Fibroblast of the aortic adventitia (primary cell): ENCODE data around the gene RBCK1. TPM values are rescaled to one million over a fixed set of nuclear protein-coding genes. Genes with fewer than 3 reads are reported as not detected.
"Not testable (repeated sequence)": the region's sequence is repeated elsewhere in the genome, so short reads cannot be mapped to it uniquely, and the experiment has no call there.

Experiments used
- DNase-seq: peaks from one replicate; pipeline ENCODE4 v3.0.0-alpha.2; 2010; ENCODE audit warnings: low read depth
- H3K4me3 ChIP-seq: 2 replicates; pipeline ENCODE4 v1.5.1; 2011; ENCODE audit warnings: low read depth, mild to moderate bottlenecking, control low read depth, low read length, moderate library complexity
- total RNA-seq: library from RNA; depleted of rRNA; stranded (reverse); fragments of >200 nt; gene quantifications from 2 replicates; pipeline ENCODE4 v1.2.3, GENCODE V29; 2012; ENCODE audit warnings: low replicate concordance
- TF ChIP-seq, protein P1 (sequence below): IDR thresholded peaks from 2 replicates; pipeline ENCODE4 v1.5.1; 2011; ENCODE audit warnings: mild to moderate bottlenecking, low read length, control low read depth, inconsistent platforms; ENCODE audit not compliant: insufficient read depth

The RBCK1 gene
- total RNA-seq, 1 donor: 60.7 TPM

DNA sequence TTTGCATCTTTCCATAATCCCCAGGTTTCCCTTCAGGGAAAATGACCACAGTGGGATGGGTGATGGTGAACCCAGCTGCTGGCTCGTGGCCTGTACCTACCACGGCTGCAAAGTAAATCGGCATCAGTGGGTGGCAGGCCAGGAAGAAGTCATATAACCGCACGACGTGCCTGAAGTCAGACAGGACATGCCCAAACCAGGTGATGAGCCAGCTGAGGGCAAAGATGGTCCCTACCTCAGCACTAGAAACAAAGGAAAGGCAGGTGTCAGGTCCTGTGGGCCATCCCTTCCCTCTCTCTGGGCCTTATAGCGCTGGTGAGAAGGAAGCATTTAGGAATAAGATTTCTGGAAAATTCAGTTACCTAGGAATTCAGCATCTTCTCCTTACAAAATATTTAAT, 32.0 kb downstream of the RBCK1 start:
- DNase-seq: no peak
- H3K4me3 ChIP-seq: no peak overlapping the region

GRCh38 chr20:440636-441035, 32.5 kb downstream of the RBCK1 start:
- no peak for DNase-seq
- H3K4me3 ChIP-seq: no peak overlapping the region
- TF ChIP-seq, protein P1, sequence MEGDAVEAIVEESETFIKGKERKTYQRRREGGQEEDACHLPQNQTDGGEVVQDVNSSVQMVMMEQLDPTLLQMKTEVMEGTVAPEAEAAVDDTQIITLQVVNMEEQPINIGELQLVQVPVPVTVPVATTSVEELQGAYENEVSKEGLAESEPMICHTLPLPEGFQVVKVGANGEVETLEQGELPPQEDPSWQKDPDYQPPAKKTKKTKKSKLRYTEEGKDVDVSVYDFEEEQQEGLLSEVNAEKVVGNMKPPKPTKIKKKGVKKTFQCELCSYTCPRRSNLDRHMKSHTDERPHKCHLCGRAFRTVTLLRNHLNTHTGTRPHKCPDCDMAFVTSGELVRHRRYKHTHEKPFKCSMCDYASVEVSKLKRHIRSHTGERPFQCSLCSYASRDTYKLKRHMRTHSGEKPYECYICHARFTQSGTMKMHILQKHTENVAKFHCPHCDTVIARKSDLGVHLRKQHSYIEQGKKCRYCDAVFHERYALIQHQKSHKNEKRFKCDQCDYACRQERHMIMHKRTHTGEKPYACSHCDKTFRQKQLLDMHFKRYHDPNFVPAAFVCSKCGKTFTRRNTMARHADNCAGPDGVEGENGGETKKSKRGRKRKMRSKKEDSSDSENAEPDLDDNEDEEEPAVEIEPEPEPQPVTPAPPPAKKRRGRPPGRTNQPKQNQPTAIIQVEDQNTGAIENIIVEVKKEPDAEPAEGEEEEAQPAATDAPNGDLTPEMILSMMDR: no peak

More for the DNA sequence above, 32.0 kb downstream of the RBCK1 start:
- TF ChIP-seq, protein P1: no peak

- no peak for DNase-seq
- TF ChIP-seq, protein P1: no peak
- no peak overlapping the region for H3K4me3 ChIP-seq
Observed at GRCh38 chr20:443223-443775, 35.2 kb downstream of the RBCK1 start.

DNA sequence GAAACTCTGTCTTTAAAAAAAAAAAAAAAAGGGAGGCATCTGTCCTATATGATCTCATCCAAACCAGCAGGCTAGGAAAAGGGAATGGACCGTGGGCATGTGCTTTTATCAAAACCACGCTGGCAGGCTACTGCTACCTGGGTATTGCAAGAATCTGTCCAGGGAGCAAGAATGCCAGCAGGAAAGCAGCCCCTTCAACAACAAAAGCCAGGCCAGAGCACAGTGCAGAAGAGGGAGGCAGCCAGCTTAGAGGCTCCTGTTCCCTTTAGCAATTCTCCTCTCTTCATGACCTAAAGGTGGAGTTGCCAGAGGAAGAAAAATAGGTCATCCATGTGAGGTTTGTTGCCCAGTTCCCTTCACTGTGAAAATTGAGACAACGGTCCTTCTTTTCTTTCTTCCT, 36.0 kb downstream of the RBCK1 start:
- no peak overlapping the region for H3K4me3 ChIP-seq
- TF ChIP-seq, protein P1: no peak
- no peak for DNase-seq

GRCh38 chr20:444862-445426, 36.8 kb downstream of the RBCK1 start:
- H3K4me3 ChIP-seq: no peak overlapping the region
- DNase-seq: peak; percentile 34
- TF ChIP-seq, protein P1: no peak

DNA sequence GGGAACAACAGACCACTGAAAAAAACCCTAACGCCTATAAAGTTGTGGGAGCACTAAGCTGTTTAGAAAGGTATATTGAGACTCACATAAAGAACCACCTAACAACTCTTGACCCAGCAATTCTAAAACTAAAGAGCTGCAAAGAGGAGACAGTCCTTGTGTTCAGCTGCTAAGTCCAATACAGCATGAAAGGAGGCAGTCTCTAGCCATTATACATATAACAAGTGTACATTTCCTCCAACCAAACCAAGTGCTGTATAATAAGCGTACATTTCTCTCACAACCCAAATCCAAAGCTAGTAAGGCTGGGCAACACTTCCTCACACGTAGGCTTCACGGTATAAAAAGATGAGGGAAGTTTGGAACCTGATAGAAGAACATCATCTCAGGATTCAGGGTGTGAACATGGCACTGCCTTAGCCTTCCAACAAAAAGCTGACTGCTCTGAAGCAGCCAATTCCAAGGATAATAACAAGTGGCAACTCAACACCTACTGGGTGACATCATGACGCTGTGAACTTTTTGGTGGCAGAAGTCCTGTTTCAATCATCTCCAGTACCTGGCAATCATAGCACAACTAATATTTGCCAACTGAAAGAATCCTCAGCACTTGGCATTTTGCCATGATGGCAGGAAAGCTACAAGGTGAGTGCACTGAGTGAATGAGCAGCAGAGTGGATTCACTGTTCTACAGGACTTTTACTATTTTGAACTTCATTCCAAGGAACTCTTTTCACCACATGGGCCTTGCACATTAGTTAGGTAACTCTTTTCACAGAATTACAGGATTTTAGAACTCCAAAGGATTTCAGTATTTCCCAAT, 37.6 kb downstream of the RBCK1 start:
- DNase-seq: no peak
- H3K4me3 ChIP-seq: no peak overlapping the region
- TF ChIP-seq, protein P1: no peak

DNA sequence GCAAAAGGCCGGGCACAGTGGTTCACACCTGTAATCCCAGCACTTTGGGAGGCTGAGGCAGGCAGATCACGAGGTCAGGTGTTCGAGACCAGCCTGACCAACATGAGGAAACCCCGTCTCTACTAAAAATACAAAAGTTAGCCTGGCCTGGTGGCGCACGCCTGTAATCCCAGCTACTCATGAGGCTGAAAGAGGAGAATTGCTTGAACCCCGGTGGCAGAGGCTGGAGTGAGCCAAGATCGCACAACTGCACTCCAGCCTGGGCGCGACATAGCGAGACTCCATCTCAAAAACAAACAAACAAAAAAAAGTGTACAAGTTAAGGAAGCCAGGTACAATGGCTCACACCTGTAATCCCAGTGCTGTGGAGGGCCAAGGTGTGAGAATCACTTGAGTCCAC, 43.9 kb downstream of the RBCK1 start:
- not testable (repeated sequence) for H3K4me3 ChIP-seq, DNase-seq
